B cell (primary cell): ENCODE results near the gene PPP1R13B.

Source experiments
- CTCF ChIP-seq: fragments of 200-600 bp; IDR thresholded peaks from one replicate; pipeline ENCODE4 v1.8.0; 2022; ENCODE audit warnings: antibody characterized with exemption, mild to moderate bottlenecking
- EZH2 ChIP-seq: IDR thresholded peaks from 2 replicates; pipeline ENCODE4 v1.6.1; 2012; ENCODE audit warnings: borderline replicate concordance, low read depth, mild to moderate bottlenecking, moderate library complexity, low read length; ENCODE audit not compliant: insufficient read depth, poor library complexity, severe bottlenecking

- TF ChIP-seq CTCF (no peak), EZH2 (no peak)
Measured at GRCh38 chr14:103696466-103697071, 150.8 kb downstream of the PPP1R13B start.
